Measurements from ENCODE around the gene EDNRA. TPM values are rescaled to one million over a fixed set of nuclear protein-coding genes. Genes with fewer than 3 reads are reported as not detected.

The EDNRA gene
- total RNA-seq, 1 donor from 2014 or later, result 3.7 TPM

- intact Hi-C loops (cut with DNase I), result no loop called here
- ATAC-seq (ENCODE audit: poor library complexity), result peak; percentile 75
- DNase-seq, result no peak
Observed at GRCh38 chr4:147492761-147493160, 11.9 kb downstream of the EDNRA start.

GRCh38 chr4:147493307-147493706 lies 12.4 kb downstream of the EDNRA start:
- ATAC-seq (ENCODE audit: poor library complexity) (no peak), DNase-seq (no peak)
- intact Hi-C loops (cut with DNase I), result no loop called here

GRCh38 chr4:147494301-147494700 lies 13.4 kb downstream of the EDNRA start:
- no peak for DNase-seq
- intact Hi-C loops (cut with DNase I), result no loop called here
- no peak for ATAC-seq (ENCODE audit: poor library complexity)

- intact Hi-C loops (cut with DNase I), result no loop called here
- DNase-seq (no peak), ATAC-seq (ENCODE audit: poor library complexity) (no peak)
Observed at GRCh38 chr4:147496500-147496899, 15.6 kb downstream of the EDNRA start.

- DNase-seq (no peak), ATAC-seq (ENCODE audit: poor library complexity) (no peak)
- intact Hi-C loops (cut with DNase I), result no loop called here
Observed at GRCh38 chr4:147498031-147498660, 17.2 kb downstream of the EDNRA start.

GRCh38 chr4:147508346-147508745 lies 27.4 kb downstream of the EDNRA start:
- intact Hi-C loops (cut with DNase I), result no loop called here
- DNase-seq, result no peak

GRCh38 chr4:147509386-147509785 lies 28.5 kb downstream of the EDNRA start:
- DNase-seq, result no peak
- ATAC-seq (ENCODE audit: poor library complexity), result no peak
- intact Hi-C loops (cut with DNase I), result no loop called here

More at GRCh38 chr4:147508346-147508745, 27.4 kb downstream of the EDNRA start:
- ATAC-seq (ENCODE audit: poor library complexity), result no peak

- intact Hi-C loops (cut with DNase I), result no loop called here
- DNase-seq, result no peak
- no peak for ATAC-seq (ENCODE audit: poor library complexity)
Observed at GRCh38 chr4:147510962-147511668, 30.2 kb downstream of the EDNRA start.

- ATAC-seq (ENCODE audit: poor library complexity) (no peak), DNase-seq (no peak)
- intact Hi-C loops (cut with DNase I), result no loop called here
Observed at GRCh38 chr4:147513091-147513490, 32.2 kb downstream of the EDNRA start.

- ATAC-seq (ENCODE audit: poor library complexity) (no peak), DNase-seq (no peak)
- intact Hi-C loops (cut with DNase I), result no loop called here
Observed at GRCh38 chr4:147513952-147514351, 33.1 kb downstream of the EDNRA start.

- ATAC-seq (ENCODE audit: poor library complexity), result no peak
- DNase-seq, result no peak
- intact Hi-C loops (cut with DNase I), result no loop called here
Observed at GRCh38 chr4:147515220-147515936, 34.5 kb downstream of the EDNRA start.

- DNase-seq (no peak), ATAC-seq (ENCODE audit: poor library complexity) (no peak)
- intact Hi-C loops (cut with DNase I), result no loop called here
Observed at GRCh38 chr4:147516133-147516532, 35.2 kb downstream of the EDNRA start.

GRCh38 chr4:147518086-147518485 lies 37.2 kb downstream of the EDNRA start:
- DNase-seq (no peak), ATAC-seq (ENCODE audit: poor library complexity) (no peak)
- intact Hi-C loops (cut with DNase I), result no loop called here

GRCh38 chr4:147518846-147519767 lies 38.2 kb downstream of the EDNRA start:
- intact Hi-C loops (cut with DNase I), result no loop called here
- DNase-seq (no peak), ATAC-seq (ENCODE audit: poor library complexity) (peak; percentile 59)

- ATAC-seq (ENCODE audit: poor library complexity) (no peak), DNase-seq (no peak)
- intact Hi-C loops (cut with DNase I), result no loop called here
Observed at GRCh38 chr4:147524601-147525000, 43.7 kb downstream of the EDNRA start.

GRCh38 chr4:147525494-147526271 lies 44.8 kb downstream of the EDNRA start:
- ATAC-seq (ENCODE audit: poor library complexity) (no peak), DNase-seq (no peak)
- intact Hi-C loops (cut with DNase I), result no loop called here

- ATAC-seq (ENCODE audit: poor library complexity) (no peak), DNase-seq (no peak)
- intact Hi-C loops (cut with DNase I), result no loop called here
Observed at GRCh38 chr4:147526272-147526654, 45.4 kb downstream of the EDNRA start.

- intact Hi-C loops (cut with DNase I), result no loop called here
- DNase-seq, result no peak
- no peak for ATAC-seq (ENCODE audit: poor library complexity)
Observed at GRCh38 chr4:147528054-147528453, 47.2 kb downstream of the EDNRA start.

All from Right ventricle myocardium superior (tissue), 1 donor.